Measurements from ENCODE around the gene FADS1. TPM values are rescaled to one million over a fixed set of nuclear protein-coding genes. Genes with fewer than 3 reads are reported as not detected.

The FADS1 gene
- total RNA-seq, 1 experiment from 2014 or later, result 150 TPM

GRCh38 chr11:61754534-61755482 lies 62.0 kb downstream of the FADS1 start:
- TF ChIP-seq CTCF (conservative IDR thresholded peaks at IDR 0.05), result no peak
- TF ChIP-seq EZH2 (IDR thresholded peaks at IDR 0.05; ENCODE audit: low read depth), result no peak
- intact Hi-C loops (cut with micrococcal nuclease; ENCODE audit: unreplicated experiment), result no loop called here
- Histone ChIP-seq H3K79me2 (ENCODE audit: low read depth) (no peaks in the 10 kb centered on the region; the same call in 1 of the 2 replicates), H3K36me3 (ENCODE audit: low read depth) (no peaks in the 10 kb centered on the region), H3F3A (ENCODE audit: insufficient read depth, low read depth) (peaks cover 6% of the 10 kb centered on the region; the same call in 1 of the 2 replicates), H3K4me1 (replicated peaks; ENCODE audit: insufficient read depth) (peaks cover 22% of the 10 kb centered on the region), H3K27me3 (ENCODE audit: insufficient read depth, low read depth) (no peaks in the 10 kb centered on the region), H2AFZ (no peak overlapping the region), H3K9me2 (ENCODE audit: insufficient read depth) (no peaks in the 10 kb centered on the region), H3K4me2 (peak overlapping the region; percentile 74; the same call in 1 of the 2 replicates), H3K27ac (no peak overlapping the region), H3K9me3 (ENCODE audit: insufficient read depth, low read depth) (no peaks in the 10 kb centered on the region), H4K20me1 (ENCODE audit: insufficient read depth) (no peaks in the 10 kb centered on the region), H3K4me3 (no peak overlapping the region)
- POLR2A ChIA-PET (ENCODE audit: unreplicated experiment), result no interaction called here
- DNase-seq, result no peak
- CTCF ChIA-PET, result no interaction called here
- no TSS peak for BruUV-seq (replicated peaks)

DNA sequence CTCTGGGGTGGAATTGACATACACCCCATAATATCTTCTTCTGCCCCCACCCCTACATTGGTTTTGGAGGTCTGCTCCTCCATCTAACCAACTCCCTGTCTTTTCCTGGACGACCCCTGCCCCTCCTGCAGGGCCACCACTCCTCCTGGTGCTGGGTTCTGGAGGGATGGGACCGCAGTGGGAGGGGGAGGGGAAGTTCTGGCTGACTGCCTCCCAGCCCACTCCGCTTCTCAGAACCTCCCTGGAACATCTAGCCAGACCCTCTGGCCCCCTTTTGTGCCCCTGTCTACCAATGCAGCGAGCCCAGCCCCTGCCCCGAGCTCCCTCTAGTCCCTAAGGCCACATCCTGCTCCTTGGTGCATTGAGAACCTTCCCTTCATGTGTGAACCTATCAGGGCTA lies 63.1 kb downstream of the FADS1 start:
- TF ChIP-seq CTCF (conservative IDR thresholded peaks at IDR 0.05), result no peak
- TF ChIP-seq EZH2 (IDR thresholded peaks at IDR 0.05; ENCODE audit: low read depth), result no peak
- ChIA-PET POLR2A (ENCODE audit: unreplicated experiment) (no interaction called here), CTCF (interaction anchor here (0.6 kb wide), 1 partner anchor 70 kb away, joined by 9 read pairs; no protein-coding TSS in a partner anchor)
- no TSS peak for BruUV-seq (replicated peaks)
- Histone ChIP-seq H3K4me2 (no peak overlapping the region), H3K4me1 (replicated peaks; ENCODE audit: insufficient read depth) (peaks cover 22% of the 10 kb centered on the region), H4K20me1 (ENCODE audit: insufficient read depth) (no peaks in the 10 kb centered on the region), H3K9me3 (ENCODE audit: insufficient read depth, low read depth) (no peaks in the 10 kb centered on the region), H3K79me2 (ENCODE audit: low read depth) (no peaks in the 10 kb centered on the region; the same call in 1 of the 2 replicates), H3F3A (ENCODE audit: insufficient read depth, low read depth) (peaks cover 6% of the 10 kb centered on the region; the same call in 1 of the 2 replicates), H3K9me2 (ENCODE audit: insufficient read depth) (no peaks in the 10 kb centered on the region), H3K27ac (no peak overlapping the region), H2AFZ (no peak overlapping the region), H3K36me3 (ENCODE audit: low read depth) (no peaks in the 10 kb centered on the region), H3K27me3 (ENCODE audit: insufficient read depth, low read depth) (no peaks in the 10 kb centered on the region), H3K4me3 (no peak overlapping the region)
- no peak for DNase-seq
- intact Hi-C loops (cut with micrococcal nuclease; ENCODE audit: unreplicated experiment), result no loop called here

GRCh38 chr11:61752925-61753521 lies 63.8 kb downstream of the FADS1 start:
- Histone ChIP-seq H3K36me3 (ENCODE audit: low read depth) (no peaks in the 10 kb centered on the region), H3K4me1 (replicated peaks; ENCODE audit: insufficient read depth) (peaks cover 22% of the 10 kb centered on the region), H3K27ac (no peak overlapping the region), H3F3A (ENCODE audit: insufficient read depth, low read depth) (peaks cover 6% of the 10 kb centered on the region; the same call in 1 of the 2 replicates), H3K79me2 (ENCODE audit: low read depth) (no peaks in the 10 kb centered on the region; the same call in 1 of the 2 replicates), H4K20me1 (ENCODE audit: insufficient read depth) (no peaks in the 10 kb centered on the region), H3K4me3 (peak overlapping the region; percentile 68), H3K27me3 (ENCODE audit: insufficient read depth, low read depth) (no peaks in the 10 kb centered on the region), H2AFZ (peak overlapping the region; percentile 85), H3K9me2 (ENCODE audit: insufficient read depth) (no peaks in the 10 kb centered on the region), H3K9me3 (ENCODE audit: insufficient read depth, low read depth) (no peaks in the 10 kb centered on the region), H3K4me2 (peak overlapping the region; percentile 91)
- intact Hi-C loops (cut with micrococcal nuclease; ENCODE audit: unreplicated experiment), result no loop called here
- TF ChIP-seq EZH2 (IDR thresholded peaks at IDR 0.05; ENCODE audit: low read depth), result no peak
- 0 out of 2 replicates have a peak, but pooled peaks have one; percentile 9 for TF ChIP-seq CTCF (conservative IDR thresholded peaks at IDR 0.05)
- CTCF ChIA-PET, result interaction anchor here (0.6 kb wide), 1 partner anchor 69 kb away, joined by 9 read pairs; no protein-coding TSS in a partner anchor
- POLR2A ChIA-PET (ENCODE audit: unreplicated experiment), result no interaction called here
- BruUV-seq (replicated peaks), result no TSS peak
- no peak for DNase-seq

All from PC-9 (cell line).